Esophagus muscularis mucosa (tissue), 3 donors: Measurements from ENCODE around the gene LDAF1.

Source experiments
- CTCF ChIP-seq, 3 experiments: fragments of 200-600 bp in 2 of 3; fragments of 450-650 bp in 1 of 3; sonication (generic) in 2 of 3; IDR thresholded peaks; one replicate each; pipeline ENCODE4 v1.5.1; 2017 to 2019; ENCODE audit warnings: antibody characterized with exemption in 3 of 3, mild to moderate bottlenecking in 2 of 3, moderate library complexity in 1 of 3
- POLR2A ChIP-seq: fragments of 450-650 bp; IDR thresholded peaks from one replicate; pipeline ENCODE4 v1.6.1; 2017; ENCODE audit warnings: antibody characterized with exemption, moderate library complexity, mild to moderate bottlenecking, low read depth
- POLR2AphosphoS5 ChIP-seq, 2 donors: sonication (generic); formaldehyde crosslinking; IDR thresholded peaks; one replicate each; pipeline ENCODE4 v1.6.1; 2017; ENCODE audit warnings: antibody characterized with exemption in 2 of 2

- no peak for TF ChIP-seq CTCF (IDR thresholded peaks at IDR 0.05)
- TF ChIP-seq POLR2AphosphoS5 (IDR thresholded peaks at IDR 0.05), result no peak
- no peak for TF ChIP-seq POLR2A
Measured at GRCh38 chr16:21190013-21190412, 31.5 kb downstream of the LDAF1 start.
